Cardiac muscle cell (in vitro differentiated cells and primary cell): ENCODE results near the gene RORB. TPM values are rescaled to one million over a fixed set of nuclear protein-coding genes. Genes with fewer than 3 reads are reported as not detected.

Experiments used
- DNase-seq, 2 donors: peaks; one replicate each; pipeline versions ENCODE4 v3.0.0 to v3.0.0-alpha.2; 2010 to 2017; ENCODE audit warnings: low read depth in 1 of 2, low spot score in 1 of 2
- H3K27ac ChIP-seq: fragments of 200-600 bp; sonication (generic); 2 replicates; pipeline ENCODE4 v1.5.1; 2016
- H3K27me3 ChIP-seq: fragments of 200-600 bp; sonication (generic); 2 replicates; pipeline ENCODE4 v1.6.0; 2016; ENCODE audit warnings: control low read depth
- H3K36me3 ChIP-seq: fragments of 200-600 bp; sonication (generic); 2 replicates; pipeline ENCODE4 v1.5.1; 2016; ENCODE audit warnings: control low read depth
- H3K4me1 ChIP-seq: fragments of 200-600 bp; sonication (generic); 2 replicates; pipeline ENCODE4 v1.8.1; 2017; ENCODE audit warnings: low read depth, mild to moderate bottlenecking, mixed run types
- H3K4me3 ChIP-seq: fragments of 200-600 bp; sonication (generic); 2 replicates; pipeline ENCODE4 v1.5.1; 2016; ENCODE audit warnings: mild to moderate bottlenecking
- H3K9me3 ChIP-seq: fragments of 200-600 bp; sonication (generic); 2 replicates; pipeline ENCODE4 v1.5.1; 2017; ENCODE audit warnings: low read depth, mild to moderate bottlenecking, control low read depth
- polyA plus RNA-seq: library from polyadenylated mRNA; unstranded; fragments of >200 nt; fragmentation: Nextera tagmentation; extraction: Ambion mirVana; gene quantifications from 2 replicates; pipeline ENCODE4 v1.2.1, GENCODE V29; 2016
- total RNA-seq: library from RNA; depleted of rRNA; stranded (reverse); fragments of >200 nt; gene quantifications from 2 replicates; pipeline ENCODE4 v1.2.3, GENCODE V29; 2016
- TF ChIP-seq, protein P1 (sequence below): IDR thresholded peaks from 2 replicates; pipeline ENCODE4 v1.5.1; 2012; ENCODE audit warnings: low read depth, mild to moderate bottlenecking, low read length

The RORB gene
- total and polyA plus RNA-seq, 2 experiments from 2014 or later: 0.03 TPM; not detected in 1

DNA sequence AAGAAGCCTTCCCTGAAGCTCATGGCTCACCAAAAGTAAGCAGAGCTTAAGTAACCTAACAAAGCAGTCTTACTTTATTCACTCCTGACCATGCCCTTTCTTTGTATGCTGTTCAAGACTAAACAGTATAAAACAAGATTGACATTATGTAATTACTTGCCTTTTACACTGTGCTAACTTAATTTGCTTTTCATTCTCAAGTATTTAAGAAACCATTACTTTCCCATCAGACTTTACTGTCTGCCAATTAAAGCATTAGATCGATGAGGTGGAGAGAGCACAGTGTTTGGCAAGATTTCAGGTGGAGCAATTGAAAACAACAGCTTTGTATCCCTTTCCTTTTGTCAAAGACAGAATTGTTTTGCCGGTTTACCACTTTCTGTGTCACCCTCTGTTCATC, 98.2 kb downstream of the RORB start:
- Histone ChIP-seq H3K9me3 (no peaks in the 10 kb centered on the region), H3K27ac (no peak overlapping the region), H3K36me3 (no peaks in the 10 kb centered on the region), H3K4me1 (no peaks in the 10 kb centered on the region), H3K27me3 (no peaks in the 10 kb centered on the region), H3K4me3 (no peak overlapping the region)
- TF ChIP-seq, protein P1, sequence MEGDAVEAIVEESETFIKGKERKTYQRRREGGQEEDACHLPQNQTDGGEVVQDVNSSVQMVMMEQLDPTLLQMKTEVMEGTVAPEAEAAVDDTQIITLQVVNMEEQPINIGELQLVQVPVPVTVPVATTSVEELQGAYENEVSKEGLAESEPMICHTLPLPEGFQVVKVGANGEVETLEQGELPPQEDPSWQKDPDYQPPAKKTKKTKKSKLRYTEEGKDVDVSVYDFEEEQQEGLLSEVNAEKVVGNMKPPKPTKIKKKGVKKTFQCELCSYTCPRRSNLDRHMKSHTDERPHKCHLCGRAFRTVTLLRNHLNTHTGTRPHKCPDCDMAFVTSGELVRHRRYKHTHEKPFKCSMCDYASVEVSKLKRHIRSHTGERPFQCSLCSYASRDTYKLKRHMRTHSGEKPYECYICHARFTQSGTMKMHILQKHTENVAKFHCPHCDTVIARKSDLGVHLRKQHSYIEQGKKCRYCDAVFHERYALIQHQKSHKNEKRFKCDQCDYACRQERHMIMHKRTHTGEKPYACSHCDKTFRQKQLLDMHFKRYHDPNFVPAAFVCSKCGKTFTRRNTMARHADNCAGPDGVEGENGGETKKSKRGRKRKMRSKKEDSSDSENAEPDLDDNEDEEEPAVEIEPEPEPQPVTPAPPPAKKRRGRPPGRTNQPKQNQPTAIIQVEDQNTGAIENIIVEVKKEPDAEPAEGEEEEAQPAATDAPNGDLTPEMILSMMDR: no peak
- DNase-seq: no peak

DNA sequence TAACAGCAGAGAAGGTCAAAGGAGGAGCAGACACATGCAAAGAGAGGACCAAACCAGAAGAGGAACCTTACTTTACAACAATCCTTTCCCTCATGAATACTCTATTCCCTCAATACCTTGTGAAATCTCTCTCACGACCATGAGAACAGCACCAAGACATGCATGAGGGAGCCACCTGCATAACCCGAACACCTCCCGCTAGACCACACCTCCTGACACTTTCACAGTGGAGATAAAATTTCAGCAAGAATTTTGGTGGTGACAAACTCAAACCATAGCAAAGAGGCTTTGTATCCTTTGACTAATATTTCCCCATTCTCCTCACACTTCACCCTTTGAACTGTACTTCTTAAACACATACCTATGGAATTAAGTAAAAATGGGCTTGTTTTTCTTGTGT, 101.7 kb downstream of the RORB start:
- DNase-seq: no peak
- H3K4me3 ChIP-seq: no peak overlapping the region
- no peaks in the 10 kb centered on the region for H3K9me3 ChIP-seq
- TF ChIP-seq, protein P1: no peak
- no peaks in the 10 kb centered on the region for H3K36me3 ChIP-seq
- H3K4me1 ChIP-seq: no peaks in the 10 kb centered on the region
- no peak overlapping the region for H3K27ac ChIP-seq
- no peaks in the 10 kb centered on the region for H3K27me3 ChIP-seq

DNA sequence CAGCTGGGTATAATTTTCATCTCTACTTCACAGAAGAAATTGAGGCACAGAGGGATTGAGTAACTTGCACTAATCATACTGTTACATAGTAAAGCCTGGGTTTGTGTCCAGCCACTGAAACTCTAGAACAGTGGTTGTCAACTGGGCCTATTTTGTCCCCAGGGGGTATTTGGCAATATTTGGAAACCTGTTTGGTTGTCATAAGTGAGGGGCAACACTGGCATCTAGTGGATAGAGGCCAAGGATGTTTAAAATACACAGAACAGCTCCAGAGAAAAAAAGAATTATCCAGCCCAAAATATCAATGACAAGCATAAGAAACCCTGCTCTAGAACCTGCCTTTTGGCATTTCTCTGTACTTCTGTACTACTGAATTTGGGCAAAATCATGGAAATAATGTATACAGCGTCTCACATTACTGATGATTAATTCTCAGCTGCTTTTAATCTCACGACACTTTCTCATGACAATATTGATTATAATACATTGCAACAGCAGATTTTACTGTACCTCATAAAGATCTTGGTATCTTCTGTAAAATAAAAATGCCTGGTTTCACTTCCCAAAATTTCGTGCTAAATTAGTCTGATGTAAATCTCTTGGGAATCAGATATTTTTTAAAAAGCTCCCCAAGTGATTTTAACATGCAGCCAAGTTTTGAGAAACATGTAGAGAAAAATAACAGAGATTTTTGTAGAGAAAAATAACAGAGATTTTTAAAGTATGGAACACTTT, 112.7 kb downstream of the RORB start:
- Histone ChIP-seq H3K27ac (no peak overlapping the region), H3K9me3 (no peaks in the 10 kb centered on the region)
- DNase-seq: peak in 1 of 2 donors; percentile 1

DNA sequence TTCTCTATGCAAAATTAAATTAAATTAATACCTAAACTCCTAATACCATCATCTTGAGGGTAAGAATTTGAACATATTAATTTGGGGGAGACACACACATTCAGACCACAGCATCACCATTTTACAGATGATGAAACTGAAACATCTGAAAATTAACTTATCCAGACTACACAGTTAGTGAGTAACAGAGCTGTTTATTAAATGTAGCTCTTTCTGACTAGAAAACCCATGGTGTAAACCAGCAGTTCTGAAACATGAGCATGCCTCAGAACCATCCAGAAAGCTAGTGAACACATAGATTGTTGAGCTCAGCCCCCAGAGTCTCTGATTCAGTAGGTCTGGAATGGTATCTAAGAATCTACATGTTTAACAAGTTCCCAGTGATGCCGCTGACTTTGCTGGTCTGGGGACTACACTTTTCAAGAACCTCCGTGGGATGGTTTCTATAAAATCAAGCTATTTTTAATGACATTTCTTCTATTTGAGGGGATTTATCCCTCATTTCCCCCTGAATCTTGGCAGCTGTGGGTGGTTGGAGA, 113.5 kb downstream of the RORB start:
- H3K27ac ChIP-seq: no peak overlapping the region
- TF ChIP-seq, protein P1: no peak
- no peak overlapping the region for H3K4me3 ChIP-seq
- no peak for DNase-seq
- H3K4me1 ChIP-seq: no peaks in the 10 kb centered on the region
- H3K27me3 ChIP-seq: no peaks in the 10 kb centered on the region
- H3K36me3 ChIP-seq: no peaks in the 10 kb centered on the region
- no peaks in the 10 kb centered on the region for H3K9me3 ChIP-seq

More for the DNA sequence above, 112.7 kb downstream of the RORB start:
- TF ChIP-seq, protein P1: no peak
- no peaks in the 10 kb centered on the region for H3K4me1 ChIP-seq
- no peaks in the 10 kb centered on the region for H3K36me3 ChIP-seq
- no peaks in the 10 kb centered on the region for H3K27me3 ChIP-seq
- no peak overlapping the region for H3K4me3 ChIP-seq

DNA sequence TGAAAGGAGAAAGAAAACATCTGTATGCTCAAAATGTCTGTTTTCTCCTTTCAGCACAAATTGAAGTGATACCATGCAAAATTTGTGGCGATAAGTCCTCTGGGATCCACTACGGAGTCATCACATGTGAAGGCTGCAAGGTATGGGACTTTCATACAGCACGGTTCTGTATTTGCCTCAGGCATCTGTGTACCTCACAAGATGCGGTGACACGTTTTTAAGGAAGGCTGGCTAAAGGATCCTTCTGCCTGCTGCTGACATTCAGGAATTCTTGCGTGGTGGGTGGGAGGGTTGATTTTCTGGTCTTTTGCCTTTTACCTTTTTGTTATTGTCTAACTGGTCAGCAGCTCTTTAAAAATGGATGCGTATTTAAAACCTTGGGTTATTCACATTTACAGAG, 133.1 kb downstream of the RORB start:
- TF ChIP-seq, protein P1: no peak
- Histone ChIP-seq H3K4me1 (no peaks in the 10 kb centered on the region), H3K27me3 (no peaks in the 10 kb centered on the region), H3K27ac (no peak overlapping the region), H3K36me3 (no peaks in the 10 kb centered on the region), H3K4me3 (no peak overlapping the region), H3K9me3 (no peaks in the 10 kb centered on the region)
- no peak for DNase-seq
